Upper lobe of right lung (tissue), 1 donor: Measurements from ENCODE around the gene ARHGAP24. TPM values are rescaled to one million over a fixed set of nuclear protein-coding genes. Genes with fewer than 3 reads are reported as not detected.

Experiments used
- ATAC-seq: fragments of 200-7000 bp; cut with Tn5 transposase; one replicate; pipeline ENCODE4 v1.9.1; 2020; ENCODE audit warnings: mild to moderate bottlenecking, moderate library complexity
- DNase-seq: peaks from one replicate; pipeline ENCODE4 v3.0.0-alpha.2; 2020
- H3K27ac ChIP-seq: fragments of 200-600 bp; one replicate; pipeline ENCODE4 v1.8.0; 2022
- H3K27me3 ChIP-seq: fragments of 200-600 bp; one replicate; pipeline ENCODE4 v1.8.0; 2022; ENCODE audit warnings: mild to moderate bottlenecking
- H3K36me3 ChIP-seq: fragments of 200-600 bp; one replicate; pipeline ENCODE4 v1.8.0; 2022
- H3K4me1 ChIP-seq: fragments of 200-600 bp; one replicate; pipeline ENCODE4 v1.8.0; 2022
- H3K4me3 ChIP-seq: fragments of 200-600 bp; one replicate; pipeline ENCODE4 v1.8.0; 2022; ENCODE audit warnings: mild to moderate bottlenecking
- H3K9me3 ChIP-seq: fragments of 200-600 bp; one replicate; pipeline ENCODE4 v1.8.0; 2022
- CTCF ChIP-seq: fragments of 200-600 bp; IDR thresholded peaks from one replicate; pipeline ENCODE4 v1.8.0; 2022; ENCODE audit warnings: antibody characterized with exemption
- intact Hi-C: fragments of 100-400 bp; cut with DNase I; formaldehyde crosslinking; loops from one replicate; pipeline ENCODE4 v1.11.0; 2022
- total RNA-seq: library from RNA; stranded (reverse); fragmentation: NEBNext Ultra II Directional; extraction: Animal tissue kit (Norgen Biotek cat#: 25700); gene quantifications from one replicate; pipeline ENCODE4 v1.2.1, GENCODE V29; 2021
- donor health status: DM: no; HTN: yes; CAD: no; lungs with severe emphysema.

ARHGAP24 gene
- total RNA-seq, 1 donor from 2014 or later, result 29.8 TPM

DNA sequence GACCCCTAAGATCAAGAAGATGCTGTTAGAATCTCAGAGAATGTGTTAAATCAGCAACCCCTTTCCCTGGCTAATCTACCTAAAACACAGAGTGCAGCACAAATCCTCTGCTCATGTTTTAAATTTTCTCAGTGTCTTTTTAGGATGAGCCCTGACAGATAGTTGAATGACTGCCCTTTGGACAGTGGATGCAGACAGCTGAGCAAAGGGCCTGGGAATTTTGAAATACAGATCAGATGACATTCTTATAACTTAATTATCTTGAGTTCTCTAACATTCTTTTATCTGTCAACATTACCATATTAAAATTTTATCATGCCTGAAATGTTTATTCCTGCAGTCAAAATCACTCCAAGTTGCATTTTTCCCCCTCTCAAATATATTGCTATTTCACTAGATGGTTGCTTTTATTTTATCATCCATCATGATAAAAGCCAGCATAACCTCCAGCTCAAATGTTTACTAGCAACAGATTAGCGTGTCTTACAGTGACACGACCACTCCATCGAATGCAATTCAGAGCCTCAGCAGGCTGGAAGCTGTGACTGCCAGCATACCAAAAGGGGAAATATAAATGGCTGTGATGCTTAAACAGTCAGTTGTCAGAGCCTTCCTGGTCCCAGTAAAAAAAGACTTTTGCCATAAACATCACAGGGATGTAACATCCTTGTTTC lies 22.8 kb upstream of the ARHGAP24 start:
- intact Hi-C loops, result no loop called here
- H3K36me3 ChIP-seq, result no peaks in the 10 kb centered on the region
- no peaks in the 10 kb centered on the region for H3K27me3 ChIP-seq
- H3K4me1 ChIP-seq, result no peaks in the 10 kb centered on the region
- H3K4me3 ChIP-seq, result no peak overlapping the region
- no peak for TF ChIP-seq CTCF
- no peak overlapping the region for H3K27ac ChIP-seq
- ATAC-seq (no peak), DNase-seq (no peak)
- H3K9me3 ChIP-seq, result no peaks in the 10 kb centered on the region

- no peaks in the 10 kb centered on the region for H3K4me1 ChIP-seq
- no peak for DNase-seq
- no peaks in the 10 kb centered on the region for H3K9me3 ChIP-seq
- no peak for ATAC-seq
- intact Hi-C loops, result no loop called here
- H3K36me3 ChIP-seq, result no peaks in the 10 kb centered on the region
- H3K27me3 ChIP-seq, result no peaks in the 10 kb centered on the region
- H3K4me3 ChIP-seq, result no peak overlapping the region
- no peak overlapping the region for H3K27ac ChIP-seq
- no peak for TF ChIP-seq CTCF
Measured at GRCh38 chr4:85455942-85456341, 19.0 kb upstream of the ARHGAP24 start.

DNA sequence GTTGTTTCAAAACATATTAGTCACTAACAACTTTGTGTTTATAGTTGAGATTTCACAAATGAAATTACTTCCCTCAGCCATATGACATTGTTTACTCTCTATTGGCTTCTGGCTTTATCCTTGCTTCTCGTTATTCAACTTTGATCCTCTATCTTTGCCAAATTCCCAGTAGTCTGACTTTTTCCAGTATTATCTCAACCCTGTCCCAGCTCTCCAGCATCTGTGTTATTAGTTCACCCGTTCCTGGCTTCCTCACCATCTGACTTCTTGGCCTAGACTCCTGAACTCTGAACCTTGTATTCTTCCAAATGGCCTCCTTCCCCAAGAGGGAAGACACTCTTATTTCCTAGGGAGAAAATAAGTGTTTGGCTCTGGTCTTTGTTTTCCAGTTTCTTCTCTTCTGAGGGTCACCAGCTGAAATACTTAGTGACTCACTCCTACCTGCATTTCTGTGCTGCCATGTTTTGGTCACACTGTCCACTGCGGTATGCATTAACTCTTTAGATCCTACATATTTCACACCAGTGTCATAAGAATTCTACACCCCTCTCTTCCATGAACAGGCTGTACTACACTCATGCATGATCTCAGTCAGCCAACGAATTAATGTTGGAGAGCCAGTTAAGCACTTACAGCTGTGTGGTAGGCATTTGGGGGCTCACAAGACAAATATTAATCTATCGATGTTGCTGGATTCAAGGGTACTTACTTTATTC lies 17.0 kb upstream of the ARHGAP24 start:
- no peaks in the 10 kb centered on the region for H3K27me3 ChIP-seq
- peak; percentile 36 for ATAC-seq

DNA sequence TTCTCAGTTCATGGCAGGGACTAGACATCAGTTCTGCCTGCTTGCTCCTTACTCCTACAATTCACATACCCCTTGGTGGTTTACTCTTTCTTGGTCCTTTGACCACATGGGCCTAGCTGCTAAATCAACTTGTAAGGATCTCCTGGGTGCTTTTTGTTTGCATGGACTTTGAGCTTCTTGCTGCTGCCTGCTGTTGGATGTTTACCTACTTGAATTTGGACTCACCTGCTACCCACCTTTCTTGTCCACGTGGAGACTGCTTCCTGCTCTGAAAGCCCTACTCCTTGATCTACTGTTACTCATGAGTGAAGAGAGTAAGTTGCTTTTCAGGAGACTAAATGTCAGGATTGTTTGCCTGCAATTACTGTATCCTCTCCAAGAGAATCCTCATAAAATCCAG lies 15.2 kb upstream of the ARHGAP24 start:
- DNase-seq (no peak), ATAC-seq (no peak)
- Histone ChIP-seq H3K4me1 (no peaks in the 10 kb centered on the region), H3K36me3 (no peaks in the 10 kb centered on the region), H3K27ac (no peak overlapping the region), H3K27me3 (no peaks in the 10 kb centered on the region), H3K9me3 (no peaks in the 10 kb centered on the region), H3K4me3 (no peak overlapping the region)
- TF ChIP-seq CTCF, result no peak
- intact Hi-C loops, result no loop called here

More for the DNA sequence above, 17.0 kb upstream of the ARHGAP24 start:
- DNase-seq, result no peak
- TF ChIP-seq CTCF, result no peak
- no peaks in the 10 kb centered on the region for H3K36me3 ChIP-seq
- H3K4me1 ChIP-seq, result no peaks in the 10 kb centered on the region
- H3K27ac ChIP-seq, result no peak overlapping the region
- no peak overlapping the region for H3K4me3 ChIP-seq
- H3K9me3 ChIP-seq, result no peaks in the 10 kb centered on the region
- intact Hi-C loops, result no loop called here

DNA sequence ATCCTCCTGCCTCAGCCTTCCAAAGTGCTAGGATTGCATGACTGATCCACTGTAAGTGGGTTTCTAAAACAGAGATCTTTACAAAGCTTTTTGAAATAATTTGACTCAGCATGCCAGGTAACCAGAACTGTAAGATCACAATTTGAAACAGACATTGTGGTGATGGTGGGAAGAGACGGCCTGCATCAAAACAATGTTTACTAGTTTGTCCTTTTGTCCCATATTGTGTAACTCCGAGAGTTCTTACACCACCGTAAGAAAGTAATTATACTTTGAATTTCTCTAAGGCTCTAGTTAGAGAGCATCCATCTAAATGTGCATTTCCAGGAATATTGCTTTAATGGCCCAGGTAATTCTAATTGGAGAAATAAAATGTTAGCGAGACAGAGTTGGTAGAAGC lies 594 bp upstream of the ARHGAP24 start:
- no peak for ATAC-seq
- H3K36me3 ChIP-seq, result no peaks in the 10 kb centered on the region
- no peak for DNase-seq
- intact Hi-C loops, result no loop called here
- peaks cover 4% of the 10 kb centered on the region for H3K4me1 ChIP-seq
- no peaks in the 10 kb centered on the region for H3K27me3 ChIP-seq
- H3K9me3 ChIP-seq, result no peaks in the 10 kb centered on the region
- H3K4me3 ChIP-seq, result peak overlapping the region; percentile 60
- no peak for TF ChIP-seq CTCF
- peak overlapping the region; percentile 87 for H3K27ac ChIP-seq
